Smooth muscle cell (in vitro differentiated cells): ENCODE results near the gene GPC5. TPM values are rescaled to one million over a fixed set of nuclear protein-coding genes. Genes with fewer than 3 reads are reported as not detected.

ENCODE experiments used
- DNase-seq: peaks from one replicate; lab custom pipeline; 2025; ENCODE audit not compliant: unreplicated experiment; lab: John Stamatoyannopoulos, UW
- H2AFZ ChIP-seq: fragments of 200-600 bp; sonication (generic); 2 replicates; pipeline ENCODE4 v1.6.0; 2016; ENCODE audit warnings: antibody characterized with exemption, low read depth, mild to moderate bottlenecking
- H3F3A ChIP-seq: fragments of 200-600 bp; sonication (generic); 2 replicates; pipeline ENCODE4 v1.6.0; 2017; ENCODE audit warnings: antibody characterized with exemption, low read depth
- H3K27ac ChIP-seq: fragments of 200-600 bp; sonication (generic); 2 replicates; pipeline ENCODE4 v1.5.1; 2016; ENCODE audit warnings: low read depth, mild to moderate bottlenecking
- H3K27me3 ChIP-seq: fragments of 200-600 bp; sonication (generic); 2 replicates; pipeline ENCODE4 v1.6.1; 2016; ENCODE audit warnings: low read depth, mild to moderate bottlenecking
- H3K36me3 ChIP-seq: fragments of 200-600 bp; sonication (generic); 2 replicates; pipeline ENCODE4 v1.5.1; 2016; ENCODE audit warnings: low read depth
- H3K4me1 ChIP-seq: fragments of 200-600 bp; sonication (generic); 2 replicates; pipeline ENCODE4 v1.5.1; 2016; ENCODE audit warnings: low read depth
- H3K4me2 ChIP-seq: fragments of 200-600 bp; sonication (generic); 2 replicates; pipeline ENCODE4 v1.6.0; 2016; ENCODE audit warnings: mild to moderate bottlenecking
- H3K4me3 ChIP-seq: fragments of 200-600 bp; sonication (generic); 2 replicates; pipeline ENCODE4 v1.5.1; 2016; ENCODE audit warnings: mild to moderate bottlenecking
- H3K79me2 ChIP-seq: fragments of 200-600 bp; sonication (generic); 2 replicates; pipeline ENCODE4 v1.6.0; 2016; ENCODE audit warnings: low read depth, mild to moderate bottlenecking
- H3K9ac ChIP-seq: fragments of 200-600 bp; sonication (generic); 2 replicates; pipeline ENCODE4 v1.6.0; 2016; ENCODE audit warnings: low read depth
- H3K9me3 ChIP-seq: fragments of 200-600 bp; sonication (generic); replicated peaks from 2 replicates; pipeline ENCODE4 v1.5.1; 2016; ENCODE audit warnings: low read depth
- H4K20me1 ChIP-seq: fragments of 200-600 bp; sonication (generic); 2 replicates; pipeline ENCODE4 v1.6.0; 2016; ENCODE audit warnings: low read depth
- CTCF ChIP-seq: fragments of 200-600 bp; sonication (generic); IDR thresholded peaks from 2 replicates; pipeline ENCODE4 v1.5.1; 2017; ENCODE audit warnings: borderline replicate concordance, mild to moderate bottlenecking, antibody characterized with exemption; ENCODE audit not compliant: insufficient read depth, poor library complexity, severe bottlenecking
- WGBS: methylation state at CpG from one replicate; pipeline ENCODE4 v1.1.7; 2016; ENCODE audit warnings: low lambda C conversion rate; 5-methylcytosine and 5-hydroxymethylcytosine counted together
- polyA plus RNA-seq: library from polyadenylated mRNA; unstranded; fragments of >200 nt; fragmentation: Nextera tagmentation; extraction: Ambion mirVana; gene quantifications from 2 replicates; pipeline ENCODE4 v1.2.1, GENCODE V29; 2016
- total RNA-seq: library from RNA; depleted of rRNA; stranded (reverse); fragments of >200 nt; gene quantifications from 2 replicates; pipeline ENCODE4 v1.2.3, GENCODE V29; 2014

Gene GPC5
- total and polyA plus RNA-seq, 2 experiments from 2014 or later: 0.99 to 1.0 TPM

GRCh38 chr13:92564942-92565341 is 1166.5 kb downstream of the GPC5 start:
- Histone ChIP-seq H3K27me3 (no peaks in the 10 kb centered on the region), H3K9me3 (no peaks in the 10 kb centered on the region), H4K20me1 (no peaks in the 10 kb centered on the region), H3F3A (no peaks in the 10 kb centered on the region), H3K79me2 (no peaks in the 10 kb centered on the region), H3K9ac (no peak overlapping the region), H2AFZ (no peak overlapping the region), H3K4me3 (no peak overlapping the region), H3K36me3 (no peaks in the 10 kb centered on the region), H3K4me1 (no peaks in the 10 kb centered on the region), H3K27ac (no peak overlapping the region), H3K4me2 (no peak overlapping the region)
- 82% methylated on average over 2 of the region's 2 CpGs for WGBS
- no peak for DNase-seq
- no peak for TF ChIP-seq CTCF

- H3K9me3 ChIP-seq: no peaks in the 10 kb centered on the region
- H4K20me1 ChIP-seq: no peaks in the 10 kb centered on the region
- H3K4me1 ChIP-seq: no peaks in the 10 kb centered on the region
- DNase-seq: no peak
- H3K36me3 ChIP-seq: no peaks in the 10 kb centered on the region
- H3K27me3 ChIP-seq: no peaks in the 10 kb centered on the region
- H2AFZ ChIP-seq: no peak overlapping the region
- no peak overlapping the region for H3K9ac ChIP-seq
- H3K79me2 ChIP-seq: no peaks in the 10 kb centered on the region
- H3K4me2 ChIP-seq: no peak overlapping the region
- no peak overlapping the region for H3K27ac ChIP-seq
- no peak for TF ChIP-seq CTCF
- no peak overlapping the region for H3K4me3 ChIP-seq
- H3F3A ChIP-seq: no peaks in the 10 kb centered on the region
These were observed 1168.3 kb downstream of the GPC5 start for GRCh38 chr13:92566767-92567166.

GRCh38 chr13:92572190-92572589 is 1173.8 kb downstream of the GPC5 start:
- no peak for DNase-seq
- Histone ChIP-seq H3K27ac (no peak overlapping the region), H3K9ac (no peak overlapping the region), H3K9me3 (no peaks in the 10 kb centered on the region), H3F3A (no peaks in the 10 kb centered on the region), H3K79me2 (no peaks in the 10 kb centered on the region), H3K4me2 (no peak overlapping the region), H3K4me3 (no peak overlapping the region), H3K4me1 (no peaks in the 10 kb centered on the region), H3K36me3 (no peaks in the 10 kb centered on the region), H3K27me3 (no peaks in the 10 kb centered on the region), H2AFZ (no peak overlapping the region), H4K20me1 (no peaks in the 10 kb centered on the region)
- no peak for TF ChIP-seq CTCF
- WGBS: 85% methylated on average over 4 of the region's 4 CpGs

GRCh38 chr13:92573467-92574057 is 1175.1 kb downstream of the GPC5 start:
- 44% methylated on average over 10 of the region's 10 CpGs for WGBS
- no peaks in the 10 kb centered on the region for H3K4me1 ChIP-seq
- H3K36me3 ChIP-seq: no peaks in the 10 kb centered on the region
- no peak overlapping the region for H3K4me2 ChIP-seq
- H3F3A ChIP-seq: no peaks in the 10 kb centered on the region
- H3K9me3 ChIP-seq: no peaks in the 10 kb centered on the region
- DNase-seq: no peak
- H3K9ac ChIP-seq: no peak overlapping the region
- H3K79me2 ChIP-seq: no peaks in the 10 kb centered on the region
- no peak overlapping the region for H3K27ac ChIP-seq
- no peak overlapping the region for H2AFZ ChIP-seq
- H4K20me1 ChIP-seq: no peaks in the 10 kb centered on the region
- no peaks in the 10 kb centered on the region for H3K27me3 ChIP-seq
- H3K4me3 ChIP-seq: no peak overlapping the region
- peak; percentile 51 for TF ChIP-seq CTCF
